ENCODE results near the gene SYT11.

The SYT11 gene

GRCh38 chr1:155884982-155885381 lies 25.6 kb downstream of the SYT11 start:
- Histone ChIP-seq H3F3A (ENCODE audit: low read depth) (no peaks in the 10 kb centered on the region), H3K4me2 (ENCODE audit: low read depth, low read length, poor library complexity, severe bottlenecking) (no peak overlapping the region), H3K4me1 (ENCODE audit: insufficient read depth, low read length, poor library complexity, severe bottlenecking) (no peaks in the 10 kb centered on the region), H3K4me3 (ENCODE audit: low read length, poor library complexity, severe bottlenecking) (no peak overlapping the region), H3K27me3 (ENCODE audit: insufficient read depth, low read length, poor library complexity, severe bottlenecking) (no peaks in the 10 kb centered on the region), H3K9ac (ENCODE audit: low read depth, low read length, poor library complexity, severe bottlenecking) (no peak overlapping the region), H3K9me3 (ENCODE audit: insufficient read depth, low read depth, low read length) (no peaks in the 10 kb centered on the region), H3K9me2 (replicated peaks; ENCODE audit: low read depth, low read length) (no peaks in the 10 kb centered on the region), H3K36me3 (ENCODE audit: insufficient read depth, low read length) (no peaks in the 10 kb centered on the region), H3K79me2 (ENCODE audit: insufficient read depth, low read length) (no peaks in the 10 kb centered on the region), H4K20me1 (ENCODE audit: insufficient read depth, low read length, poor library complexity, severe bottlenecking) (no peaks in the 10 kb centered on the region), H2AFZ (ENCODE audit: low read length) (no peak overlapping the region)
- TF ChIP-seq EZH2phosphoT487 (IDR thresholded peaks at IDR 0.05; ENCODE audit: borderline replicate concordance) = no peak
- TF ChIP-seq, protein P1, sequence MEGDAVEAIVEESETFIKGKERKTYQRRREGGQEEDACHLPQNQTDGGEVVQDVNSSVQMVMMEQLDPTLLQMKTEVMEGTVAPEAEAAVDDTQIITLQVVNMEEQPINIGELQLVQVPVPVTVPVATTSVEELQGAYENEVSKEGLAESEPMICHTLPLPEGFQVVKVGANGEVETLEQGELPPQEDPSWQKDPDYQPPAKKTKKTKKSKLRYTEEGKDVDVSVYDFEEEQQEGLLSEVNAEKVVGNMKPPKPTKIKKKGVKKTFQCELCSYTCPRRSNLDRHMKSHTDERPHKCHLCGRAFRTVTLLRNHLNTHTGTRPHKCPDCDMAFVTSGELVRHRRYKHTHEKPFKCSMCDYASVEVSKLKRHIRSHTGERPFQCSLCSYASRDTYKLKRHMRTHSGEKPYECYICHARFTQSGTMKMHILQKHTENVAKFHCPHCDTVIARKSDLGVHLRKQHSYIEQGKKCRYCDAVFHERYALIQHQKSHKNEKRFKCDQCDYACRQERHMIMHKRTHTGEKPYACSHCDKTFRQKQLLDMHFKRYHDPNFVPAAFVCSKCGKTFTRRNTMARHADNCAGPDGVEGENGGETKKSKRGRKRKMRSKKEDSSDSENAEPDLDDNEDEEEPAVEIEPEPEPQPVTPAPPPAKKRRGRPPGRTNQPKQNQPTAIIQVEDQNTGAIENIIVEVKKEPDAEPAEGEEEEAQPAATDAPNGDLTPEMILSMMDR (conservative IDR thresholded peaks at IDR 0.05; ENCODE audit: low read length) = no peak

- H3K4me3 ChIP-seq (ENCODE audit: low read length, poor library complexity, severe bottlenecking) = no peak overlapping the region
- TF ChIP-seq, protein P1 (conservative IDR thresholded peaks at IDR 0.05; ENCODE audit: low read length) = no peak
- no peak overlapping the region for H3K4me2 ChIP-seq (ENCODE audit: low read depth, low read length, poor library complexity, severe bottlenecking)
- H3F3A ChIP-seq (ENCODE audit: low read depth) = no peaks in the 10 kb centered on the region
- no peak overlapping the region for H2AFZ ChIP-seq (ENCODE audit: low read length)
- no peaks in the 10 kb centered on the region for H4K20me1 ChIP-seq (ENCODE audit: insufficient read depth, low read length, poor library complexity, severe bottlenecking)
- H3K79me2 ChIP-seq (ENCODE audit: insufficient read depth, low read length) = no peaks in the 10 kb centered on the region
- no peaks in the 10 kb centered on the region for H3K9me3 ChIP-seq (ENCODE audit: insufficient read depth, low read depth, low read length)
- H3K9me2 ChIP-seq (replicated peaks; ENCODE audit: low read depth, low read length) = no peaks in the 10 kb centered on the region
- H3K9ac ChIP-seq (ENCODE audit: low read depth, low read length, poor library complexity, severe bottlenecking) = no peak overlapping the region
- no peaks in the 10 kb centered on the region for H3K27me3 ChIP-seq (ENCODE audit: insufficient read depth, low read length, poor library complexity, severe bottlenecking)
- H3K4me1 ChIP-seq (ENCODE audit: insufficient read depth, low read length, poor library complexity, severe bottlenecking) = peaks cover 5% of the 10 kb centered on the region
- H3K36me3 ChIP-seq (ENCODE audit: insufficient read depth, low read length) = no peaks in the 10 kb centered on the region
These were observed 29.1 kb downstream of the SYT11 start for GRCh38 chr1:155888481-155888880.

- H3K9me3 ChIP-seq (ENCODE audit: insufficient read depth, low read depth, low read length) = no peaks in the 10 kb centered on the region
- no peaks in the 10 kb centered on the region for H3F3A ChIP-seq (ENCODE audit: low read depth)
- no peak overlapping the region for H3K9ac ChIP-seq (ENCODE audit: low read depth, low read length, poor library complexity, severe bottlenecking)
- no peak overlapping the region for H3K4me3 ChIP-seq (ENCODE audit: low read length, poor library complexity, severe bottlenecking)
- H3K4me1 ChIP-seq (ENCODE audit: insufficient read depth, low read length, poor library complexity, severe bottlenecking) = peaks cover 6% of the 10 kb centered on the region
- no peaks in the 10 kb centered on the region for H3K36me3 ChIP-seq (ENCODE audit: insufficient read depth, low read length)
- TF ChIP-seq EZH2phosphoT487 (IDR thresholded peaks at IDR 0.05; ENCODE audit: borderline replicate concordance) = no peak
- TF ChIP-seq, protein P1 (conservative IDR thresholded peaks at IDR 0.05; ENCODE audit: low read length) = no peak
- H3K9me2 ChIP-seq (replicated peaks; ENCODE audit: low read depth, low read length) = no peaks in the 10 kb centered on the region
- H2AFZ ChIP-seq (ENCODE audit: low read length) = no peak overlapping the region
- H4K20me1 ChIP-seq (ENCODE audit: insufficient read depth, low read length, poor library complexity, severe bottlenecking) = no peaks in the 10 kb centered on the region
- no peak overlapping the region for H3K4me2 ChIP-seq (ENCODE audit: low read depth, low read length, poor library complexity, severe bottlenecking)
- H3K27me3 ChIP-seq (ENCODE audit: insufficient read depth, low read length, poor library complexity, severe bottlenecking) = no peaks in the 10 kb centered on the region
- H3K79me2 ChIP-seq (ENCODE audit: insufficient read depth, low read length) = no peaks in the 10 kb centered on the region
These were observed 30.2 kb downstream of the SYT11 start for GRCh38 chr1:155889566-155889965.
